Measurements from ENCODE around the gene RPS6KB1.
"Not testable (repeated sequence)": the region's sequence is repeated elsewhere in the genome, so short reads cannot be mapped to it uniquely, and the experiment has no call there.

RPS6KB1 gene

DNA sequence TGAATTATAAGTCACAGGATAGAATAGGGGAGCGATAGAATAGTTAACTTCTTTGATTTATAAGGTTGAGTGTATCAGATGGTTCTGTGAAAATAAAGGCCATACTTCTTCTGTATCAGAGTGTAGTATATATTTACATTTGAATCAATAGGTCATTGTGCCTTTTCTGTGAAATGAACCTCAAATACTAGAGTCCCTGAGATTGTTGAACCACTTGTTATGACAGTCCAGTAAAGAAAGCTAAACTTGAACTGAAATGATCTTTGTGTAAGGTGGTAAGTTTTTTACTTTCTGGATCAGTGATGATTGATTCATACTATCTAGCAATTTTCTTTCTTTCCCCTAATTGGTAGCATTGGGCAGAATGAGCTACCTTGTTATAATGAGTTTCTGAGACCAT is 40.4 kb downstream of the RPS6KB1 start:
- DNase-seq; ATAC-seq (replicated peaks); H3K9me3 Mint-ChIP-seq; H3K27ac Mint-ChIP-seq; H3K4me1 Mint-ChIP-seq (ENCODE audit: low read depth in 2 of 2); H3K4me3 Mint-ChIP-seq; H3K27me3 Mint-ChIP-seq: not testable (repeated sequence)
- H3K36me3 Mint-ChIP-seq (ENCODE audit: insufficient read depth), result peaks cover 98% of the 10 kb centered on the region

DNA sequence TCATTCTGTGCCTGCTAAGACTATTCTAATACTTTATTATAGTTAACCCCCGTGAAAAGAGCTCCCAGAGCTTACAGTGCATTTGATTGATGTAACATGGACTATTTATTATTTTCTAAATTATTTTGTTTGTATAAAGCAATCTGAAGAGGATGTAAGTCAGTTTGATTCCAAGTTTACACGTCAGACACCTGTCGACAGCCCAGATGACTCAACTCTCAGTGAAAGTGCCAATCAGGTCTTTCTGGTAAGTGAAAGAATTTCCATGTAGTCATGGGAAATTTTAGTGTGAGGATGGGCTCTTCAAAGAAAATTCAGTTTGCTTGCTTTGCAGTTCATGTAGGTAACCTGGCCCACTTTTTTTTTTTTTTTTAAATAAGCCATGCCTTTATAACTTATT is 47.8 kb downstream of the RPS6KB1 start:
- not testable (repeated sequence) for H3K9me3 Mint-ChIP-seq; DNase-seq; H3K4me3 Mint-ChIP-seq; ATAC-seq (replicated peaks); H3K27me3 Mint-ChIP-seq; H3K4me1 Mint-ChIP-seq (ENCODE audit: low read depth in 2 of 2); H3K27ac Mint-ChIP-seq
- peaks cover 79% of the 10 kb centered on the region for H3K36me3 Mint-ChIP-seq (ENCODE audit: insufficient read depth)

DNA sequence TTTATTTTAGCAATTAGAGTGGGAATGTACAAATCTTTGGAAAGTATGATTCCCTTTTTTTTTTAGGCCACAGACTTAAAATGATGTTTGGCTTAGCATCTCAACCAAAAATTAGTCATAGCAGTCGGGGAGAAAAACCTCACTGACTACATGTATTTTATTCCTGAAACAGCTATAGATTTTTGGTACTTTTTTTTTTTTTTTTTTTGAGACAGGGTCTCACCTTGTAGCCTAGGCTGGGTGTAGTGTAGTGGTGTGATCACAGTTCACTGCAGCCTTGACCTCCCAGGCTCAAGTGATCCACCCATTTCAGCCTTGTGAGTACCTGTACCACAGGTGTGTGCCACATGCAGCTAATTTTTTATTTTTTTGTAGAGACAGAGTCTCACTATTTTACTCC is 48.2 kb downstream of the RPS6KB1 start:
- DNase-seq (no peak), ATAC-seq (replicated peaks) (no peak)
- no peaks in the 10 kb centered on the region for H3K27me3 Mint-ChIP-seq
- no peak overlapping the region for H3K27ac Mint-ChIP-seq
- no peaks in the 10 kb centered on the region for H3K9me3 Mint-ChIP-seq
- H3K4me3 Mint-ChIP-seq, result no peak overlapping the region
- peaks cover 0 to 3% of the 10 kb centered on the region in 2 donors for H3K4me1 Mint-ChIP-seq (ENCODE audit: low read depth in 2 of 2)
- H3K36me3 Mint-ChIP-seq (ENCODE audit: insufficient read depth), result peaks cover 79% of the 10 kb centered on the region

DNA sequence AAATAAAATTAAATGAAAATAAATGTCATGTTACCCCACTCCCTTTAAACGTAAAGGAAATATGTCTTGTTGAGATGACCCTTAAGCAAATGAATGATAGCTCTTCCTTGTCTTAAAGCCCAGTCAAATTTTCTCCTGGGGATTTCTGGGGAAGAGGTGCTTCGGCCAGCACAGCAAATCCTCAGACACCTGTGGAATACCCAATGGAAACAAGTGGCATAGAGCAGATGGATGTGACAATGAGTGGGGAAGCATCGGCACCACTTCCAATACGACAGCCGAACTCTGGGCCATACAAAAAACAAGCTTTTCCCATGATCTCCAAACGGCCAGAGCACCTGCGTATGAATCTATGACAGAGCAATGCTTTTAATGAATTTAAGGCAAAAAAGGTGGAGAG is 53.5 kb downstream of the RPS6KB1 start:
- H3K4me3 Mint-ChIP-seq, result not testable (repeated sequence)

DNA sequence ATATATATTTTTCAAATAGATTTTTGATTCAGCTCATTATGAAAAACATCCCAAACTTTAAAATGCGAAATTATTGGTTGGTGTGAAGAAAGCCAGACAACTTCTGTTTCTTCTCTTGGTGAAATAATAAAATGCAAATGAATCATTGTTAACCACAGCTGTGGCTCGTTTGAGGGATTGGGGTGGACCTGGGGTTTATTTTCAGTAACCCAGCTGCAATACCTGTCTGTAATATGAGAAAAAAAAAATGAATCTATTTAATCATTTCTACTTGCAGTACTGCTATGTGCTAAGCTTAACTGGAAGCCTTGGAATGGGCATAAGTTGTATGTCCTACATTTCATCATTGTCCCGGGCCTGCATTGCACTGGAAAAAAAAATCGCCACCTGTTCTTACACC is 54.4 kb downstream of the RPS6KB1 start:
- H3K4me3 Mint-ChIP-seq; H3K4me1 Mint-ChIP-seq (ENCODE audit: low read depth in 2 of 2); H3K27ac Mint-ChIP-seq; H3K9me3 Mint-ChIP-seq; H3K27me3 Mint-ChIP-seq; ATAC-seq (replicated peaks); DNase-seq: not testable (repeated sequence)
- H3K36me3 Mint-ChIP-seq (ENCODE audit: insufficient read depth), result peaks cover 52% of the 10 kb centered on the region

More for the DNA sequence above, 53.5 kb downstream of the RPS6KB1 start:
- not testable (repeated sequence) for DNase-seq; H3K27ac Mint-ChIP-seq; H3K4me1 Mint-ChIP-seq (ENCODE audit: low read depth in 2 of 2); H3K9me3 Mint-ChIP-seq; H3K27me3 Mint-ChIP-seq; ATAC-seq (replicated peaks)
- peaks cover 57% of the 10 kb centered on the region for H3K36me3 Mint-ChIP-seq (ENCODE audit: insufficient read depth)

DNA sequence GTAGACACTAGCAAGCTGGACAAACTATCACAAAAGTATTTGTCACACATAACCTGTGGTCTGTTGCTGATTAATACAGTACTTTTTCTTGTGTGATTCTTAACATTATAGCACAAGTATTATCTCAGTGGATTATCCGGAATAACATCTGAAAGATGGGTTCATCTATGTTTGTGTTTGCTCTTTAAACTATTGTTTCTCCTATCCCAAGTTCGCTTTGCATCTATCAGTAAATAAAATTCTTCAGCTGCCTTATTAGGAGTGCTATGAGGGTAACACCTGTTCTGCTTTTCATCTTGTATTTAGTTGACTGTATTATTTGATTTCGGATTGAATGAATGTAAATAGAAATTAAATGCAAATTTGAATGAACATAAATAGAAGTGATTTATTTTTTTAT is 57.1 kb downstream of the RPS6KB1 start:
- Mint-ChIP-seq H3K36me3 (ENCODE audit: insufficient read depth) (peaks cover 51% of the 10 kb centered on the region), H3K4me1 (ENCODE audit: low read depth in 2 of 2) (peaks cover 0 to 2% of the 10 kb centered on the region in 2 donors), H3K9me3 (no peaks in the 10 kb centered on the region), H3K27me3 (no peaks in the 10 kb centered on the region), H3K27ac (no peak overlapping the region), H3K4me3 (no peak overlapping the region)
- no peak for ATAC-seq (replicated peaks)
- DNase-seq, result no peak

DNA sequence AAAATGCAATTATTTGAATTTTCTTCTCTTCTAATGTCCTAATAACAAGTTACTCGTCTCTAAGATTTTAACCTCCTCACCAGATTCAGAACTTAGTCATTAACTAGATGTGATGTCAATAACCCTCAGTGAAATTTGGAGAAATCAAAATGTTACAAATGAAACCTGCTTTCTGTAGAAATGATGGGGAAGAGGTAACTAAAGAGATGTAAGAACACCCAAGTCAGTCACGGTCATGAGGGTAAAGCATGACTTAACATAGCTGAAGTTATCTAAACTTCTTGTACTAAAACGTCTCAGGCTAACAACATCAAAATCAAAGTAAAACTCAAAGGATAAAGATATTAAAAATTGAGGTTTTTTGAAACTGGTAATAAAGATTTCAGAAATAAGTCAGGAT is 61.9 kb downstream of the RPS6KB1 start:
- Mint-ChIP-seq H3K4me1 (ENCODE audit: low read depth in 2 of 2) (peaks cover 0 to 5% of the 10 kb centered on the region in 2 donors), H3K9me3 (no peaks in the 10 kb centered on the region), H3K36me3 (ENCODE audit: insufficient read depth) (peaks cover 22% of the 10 kb centered on the region), H3K27me3 (no peaks in the 10 kb centered on the region), H3K4me3 (no peak overlapping the region), H3K27ac (no peak overlapping the region)
- ATAC-seq (replicated peaks), result no peak
- no peak for DNase-seq

DNA sequence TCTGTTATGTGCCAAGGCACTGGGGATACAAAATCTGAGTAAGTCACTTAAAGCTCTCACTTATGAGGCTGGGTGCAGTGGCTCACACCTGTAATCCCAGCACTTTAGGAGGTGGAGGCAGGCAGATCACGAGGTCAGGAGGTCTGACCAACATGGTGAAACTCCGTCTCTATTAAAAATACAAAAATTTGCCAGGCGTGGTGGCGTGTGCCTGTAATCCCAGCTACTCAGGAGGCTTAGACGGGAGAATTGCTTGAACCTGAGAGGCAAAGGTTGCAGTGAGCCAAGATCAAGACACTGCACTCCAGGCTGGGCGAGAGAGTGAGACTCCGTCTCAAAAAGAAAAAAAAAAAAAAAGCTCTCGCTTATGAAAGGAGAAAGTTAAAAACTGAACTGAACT is 66.7 kb downstream of the RPS6KB1 start:
- ATAC-seq (replicated peaks); H3K27me3 Mint-ChIP-seq; H3K9me3 Mint-ChIP-seq; H3K4me3 Mint-ChIP-seq; H3K36me3 Mint-ChIP-seq (ENCODE audit: insufficient read depth); DNase-seq: not testable (repeated sequence)
- Mint-ChIP-seq H3K4me1 (ENCODE audit: low read depth in 2 of 2) (peaks cover 13 to 14% of the 10 kb centered on the region in 2 donors), H3K27ac (peak overlapping the region in 1 of 2 donors; percentile 5)

DNA sequence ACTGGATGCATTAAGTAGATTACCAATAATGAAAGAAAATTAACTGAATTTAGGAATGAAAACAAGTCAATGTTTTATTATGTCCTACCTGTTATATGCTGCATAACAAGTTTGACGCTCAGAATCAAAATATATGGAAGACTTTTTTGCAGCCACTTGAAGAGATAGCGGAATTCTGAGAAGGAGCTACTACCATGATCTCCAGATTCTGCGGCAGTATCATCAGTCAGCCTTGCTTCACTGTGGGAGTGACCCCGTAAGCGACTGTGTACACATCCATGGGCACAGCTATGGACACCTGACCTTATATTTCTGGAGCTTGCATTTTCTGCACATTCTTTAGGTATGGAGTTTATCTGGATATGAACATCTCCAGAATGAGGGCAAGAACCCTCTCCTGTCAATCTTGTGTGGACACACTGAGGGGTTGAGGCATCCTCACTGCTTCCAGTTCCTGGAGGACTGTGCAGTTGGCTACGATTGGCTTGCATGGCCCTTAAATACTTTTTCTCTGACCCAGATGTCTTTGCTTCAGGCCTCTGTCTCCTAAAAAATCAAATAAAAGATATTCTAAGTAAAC is 69.9 kb downstream of the RPS6KB1 start:
- Mint-ChIP-seq H3K27ac (no peak overlapping the region), H3K4me3 (peak overlapping the region; percentile 78 to 89), H3K36me3 (ENCODE audit: insufficient read depth) (peaks cover 9% of the 10 kb centered on the region), H3K9me3 (no peaks in the 10 kb centered on the region), H3K4me1 (ENCODE audit: low read depth in 2 of 2) (peaks cover 18 to 19% of the 10 kb centered on the region in 2 donors), H3K27me3 (no peaks in the 10 kb centered on the region)
- ATAC-seq (replicated peaks) (no peak), DNase-seq (no peak)

DNA sequence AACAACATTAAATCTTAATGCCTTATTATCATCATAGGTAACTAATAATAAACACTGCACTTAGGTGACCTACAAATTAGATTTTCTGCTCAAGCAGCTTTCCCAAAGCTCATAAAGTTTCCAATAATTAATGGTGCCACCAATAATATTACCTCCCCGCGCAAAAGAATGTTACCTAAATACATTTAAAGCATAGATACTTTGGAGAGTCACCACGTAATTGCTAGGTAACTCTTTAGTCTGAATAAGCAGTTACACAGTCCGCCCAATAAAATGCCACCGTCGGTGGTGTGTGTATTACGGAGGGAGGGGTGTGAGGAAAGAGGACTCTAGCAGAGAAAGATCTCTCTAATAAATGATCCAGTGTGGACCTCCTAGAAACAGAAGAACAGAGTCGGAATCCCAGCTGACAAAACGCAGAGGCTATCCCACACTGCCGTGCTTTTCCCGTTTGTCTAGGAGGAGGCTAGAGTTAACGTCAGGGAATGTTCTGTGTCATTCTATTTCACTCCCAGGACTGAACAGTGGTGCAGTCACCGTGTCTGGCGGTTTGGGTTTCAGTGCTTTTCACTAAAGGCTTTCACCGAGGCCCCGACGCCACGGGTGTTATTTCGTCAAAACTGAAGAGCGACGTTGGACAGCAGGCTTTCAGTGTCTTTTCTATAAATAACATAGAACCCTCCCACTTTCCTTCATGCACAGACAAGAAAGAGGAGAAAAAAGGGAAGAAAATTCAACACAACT is 71.0 kb downstream of the RPS6KB1 start:
- peak overlapping the region; percentile 92 to 95 for H3K27ac Mint-ChIP-seq
- H3K4me3 Mint-ChIP-seq, result peak overlapping the region; percentile 78 to 89
- ATAC-seq (replicated peaks), result peak; percentile 61
- peaks cover 9% of the 10 kb centered on the region for H3K36me3 Mint-ChIP-seq (ENCODE audit: insufficient read depth)
- DNase-seq, result peak; percentile 38 to 56 (median 45)
- H3K27me3 Mint-ChIP-seq, result no peaks in the 10 kb centered on the region
- H3K9me3 Mint-ChIP-seq, result no peaks in the 10 kb centered on the region
- H3K4me1 Mint-ChIP-seq (ENCODE audit: low read depth in 2 of 2), result peaks cover 16 to 19% of the 10 kb centered on the region in 2 donors

DNA sequence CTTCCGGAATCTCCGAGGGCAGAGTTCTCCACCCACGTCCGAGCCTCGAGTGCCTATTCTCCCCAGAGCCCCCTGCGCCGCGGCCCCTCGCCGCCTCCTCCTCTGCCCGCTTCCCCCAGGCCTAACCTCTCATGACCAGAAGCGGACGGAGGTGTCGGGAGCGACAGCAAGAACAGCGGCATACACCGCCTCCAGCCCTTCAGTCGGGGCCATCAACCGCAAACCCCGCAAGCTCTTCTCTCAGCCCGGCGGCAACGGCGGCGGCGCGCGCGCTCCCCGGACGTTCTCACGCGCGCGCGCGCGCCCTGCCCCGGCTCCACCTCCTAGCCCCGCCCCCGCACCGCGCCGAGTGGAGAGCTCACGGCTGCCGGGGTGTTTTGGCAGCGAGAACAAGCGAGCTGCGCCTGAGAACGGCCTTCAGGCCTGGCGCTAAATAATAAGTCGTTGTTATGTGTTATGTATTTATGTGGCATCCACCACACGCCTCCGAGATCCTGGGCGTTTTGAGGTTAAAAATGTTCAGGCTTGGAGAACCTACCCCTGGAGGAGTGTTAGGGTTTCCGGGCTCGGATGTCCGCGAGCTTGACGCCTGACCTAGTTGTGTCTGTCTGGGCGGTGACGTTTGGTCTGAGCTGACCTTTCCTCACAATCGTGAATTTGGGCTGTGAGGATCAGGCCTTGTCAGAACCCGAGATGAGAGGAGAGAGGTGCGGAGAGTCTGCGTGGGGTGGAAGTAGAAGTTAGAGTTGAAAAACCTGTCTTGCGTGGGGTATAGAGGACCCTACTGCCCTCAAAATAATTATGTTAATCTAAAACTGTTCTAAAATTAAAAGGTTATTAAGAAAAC is 71.8 kb downstream of the RPS6KB1 start, which contains the start of gene RNFT1:
RNFT1 (minus strand) TSS at position 259 of the 847 bp plus-strand sequence; CDS start at position 182, 77 bp downstream.
- Mint-ChIP-seq H3K27ac (peak within 1 kb of the TSS; percentile 92 to 95), H3K27me3 (no peaks in the 10 kb centered on the region)

DNA sequence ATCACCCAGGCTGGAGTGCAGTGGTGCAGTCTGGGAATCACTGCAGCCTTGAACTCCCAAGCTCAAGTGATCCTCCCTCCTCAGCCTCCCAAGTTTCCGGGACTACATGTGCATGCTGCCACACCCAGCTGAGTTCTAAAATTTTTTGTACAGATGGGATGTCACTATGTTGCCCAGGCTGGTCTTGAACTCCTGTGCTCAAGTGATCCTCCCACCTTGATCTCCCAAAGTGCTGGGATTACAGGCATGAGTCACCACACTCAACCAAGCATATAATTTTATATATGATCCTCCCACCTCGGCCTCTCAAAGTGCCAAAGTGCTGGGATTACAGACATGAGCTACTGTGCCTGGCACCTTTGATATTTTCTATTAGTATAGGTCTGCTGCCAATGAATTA is 78.8 kb downstream of the RPS6KB1 start:
- not testable (repeated sequence) for H3K4me3 Mint-ChIP-seq; H3K4me1 Mint-ChIP-seq (ENCODE audit: low read depth in 2 of 2); ATAC-seq (replicated peaks); H3K27me3 Mint-ChIP-seq; DNase-seq; H3K9me3 Mint-ChIP-seq; H3K27ac Mint-ChIP-seq; H3K36me3 Mint-ChIP-seq (ENCODE audit: insufficient read depth)

More for the DNA sequence above, 71.8 kb downstream of the RPS6KB1 start, which contains the start of gene RNFT1:
- DNase-seq, result peak; percentile 88 to 89 (median 89)
- Mint-ChIP-seq H3K9me3 (no peaks in the 10 kb centered on the region), H3K36me3 (ENCODE audit: insufficient read depth) (peaks cover 9% of the 10 kb centered on the region), H3K4me3 (peak within 1 kb of the TSS; percentile 78 to 89), H3K4me1 (ENCODE audit: low read depth in 2 of 2) (peaks cover 13 to 19% of the 10 kb centered on the region in 2 donors)
- peak; percentile 89 for ATAC-seq (replicated peaks)

DNA sequence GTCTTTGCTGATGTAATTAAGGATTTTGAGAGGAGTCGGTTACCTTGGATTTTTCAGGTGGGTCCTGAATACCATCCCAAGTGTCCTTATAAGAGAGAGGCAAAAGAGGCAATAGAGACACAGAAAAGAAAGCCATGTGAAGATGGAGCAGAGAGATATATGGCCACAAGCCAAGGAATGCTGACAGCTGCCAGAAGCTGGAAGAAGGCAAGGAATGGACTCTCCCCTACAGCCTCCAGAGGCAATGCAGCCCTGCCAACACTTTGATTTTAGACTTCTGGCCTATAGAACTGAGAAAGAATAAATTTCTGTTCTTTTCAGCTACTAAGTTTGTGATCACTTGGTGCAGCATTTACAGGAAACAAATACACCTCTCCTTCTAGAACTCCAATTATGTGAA is 79.9 kb downstream of the RPS6KB1 start:
- no peaks in the 10 kb centered on the region for H3K4me1 Mint-ChIP-seq (ENCODE audit: low read depth in 2 of 2)
- no peak overlapping the region for H3K27ac Mint-ChIP-seq
- H3K27me3 Mint-ChIP-seq, result no peaks in the 10 kb centered on the region
- no peaks in the 10 kb centered on the region for H3K9me3 Mint-ChIP-seq
- no peak for ATAC-seq (replicated peaks)
- H3K4me3 Mint-ChIP-seq, result no peak overlapping the region
- no peak for DNase-seq
- no peaks in the 10 kb centered on the region for H3K36me3 Mint-ChIP-seq (ENCODE audit: insufficient read depth)
